ENCODE data around the gene POLN.
A peak's percentile ranks its signal among the peaks of the same experiment; 100 is the strongest.

POLN gene

GRCh38 chr4:2058264-2059045 lies 183.5 kb downstream of the POLN start:
- no peak for DNase-seq (ENCODE audit: low spot score)

DNA sequence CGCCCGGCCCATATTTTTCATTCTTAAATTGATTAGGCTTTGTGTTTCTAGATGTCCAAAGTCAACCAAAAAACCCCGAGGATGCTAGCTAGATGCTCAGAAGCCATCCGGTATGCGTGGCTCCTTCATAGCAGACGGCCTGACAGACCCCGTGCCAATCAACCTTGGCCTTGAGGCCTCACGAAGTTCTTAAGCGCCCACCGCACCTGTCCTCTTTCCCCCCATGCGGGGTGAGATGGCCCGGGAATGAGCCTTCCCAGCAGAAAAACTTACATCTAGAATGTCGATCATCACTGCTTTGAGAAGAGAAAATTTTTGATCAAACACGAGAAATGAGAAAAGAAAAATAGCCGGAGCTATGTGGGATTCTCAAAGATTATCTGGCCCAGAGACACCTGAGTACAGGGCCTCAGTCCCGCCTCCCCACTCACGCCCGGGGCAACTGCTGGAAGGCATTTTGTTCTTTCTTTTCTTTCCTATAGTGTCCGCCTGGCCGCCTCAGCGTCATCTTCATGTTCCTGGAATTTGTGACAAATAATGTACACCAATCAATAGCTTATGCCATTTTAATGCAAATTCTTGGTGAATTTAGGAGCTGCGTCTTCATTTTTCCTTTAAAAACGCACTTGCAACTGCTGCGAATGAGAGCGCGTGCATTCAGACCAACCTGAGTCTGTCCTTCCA lies 184.4 kb downstream of the POLN start:
- no peak for DNase-seq (ENCODE audit: low spot score)

- no peak for DNase-seq (ENCODE audit: low spot score)
Observed at GRCh38 chr4:2054217-2054616, 187.7 kb downstream of the POLN start.

DNA sequence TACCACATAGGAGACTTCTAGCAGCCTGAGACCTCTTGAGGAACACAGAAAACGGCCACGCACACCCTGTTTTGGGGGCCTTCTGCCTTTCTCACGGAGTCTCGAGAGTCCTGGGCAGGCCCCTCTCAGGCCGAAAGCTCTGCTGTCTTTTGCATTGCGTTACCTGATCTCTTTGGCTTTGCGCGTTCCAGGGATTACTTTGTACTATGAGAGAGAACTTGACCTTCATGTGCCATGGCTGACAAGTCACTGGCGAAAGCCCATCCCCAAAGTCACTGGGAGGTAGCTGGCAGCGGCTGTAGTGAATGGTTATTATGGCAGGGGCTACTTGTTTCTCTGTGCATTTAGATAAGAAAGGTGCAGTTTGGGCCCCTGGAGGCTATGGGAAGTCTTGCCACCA lies 190.8 kb downstream of the POLN start:
- DNase-seq (ENCODE audit: low spot score): no peak

DNA sequence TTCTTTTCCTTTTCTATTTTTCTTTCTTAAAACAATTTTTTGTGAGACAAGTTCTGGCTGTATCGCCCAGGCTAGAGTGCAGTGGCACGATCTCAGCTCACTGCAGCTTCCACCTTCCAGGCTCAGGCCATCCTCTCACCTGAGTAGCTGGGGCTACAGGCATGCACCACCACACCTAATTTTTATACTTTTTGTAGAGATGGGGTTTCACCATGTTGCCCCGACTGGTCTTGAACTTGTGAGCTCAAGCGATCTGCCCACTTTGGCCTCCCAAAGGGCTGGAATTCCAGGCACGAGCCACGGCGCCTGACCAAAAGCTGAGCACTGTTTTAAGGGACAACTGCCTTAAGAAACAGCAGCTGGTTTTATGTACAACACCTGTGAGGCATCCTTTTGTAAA lies 192.1 kb downstream of the POLN start:
- DNase-seq (ENCODE audit: low spot score): no peak

GRCh38 chr4:2049381-2049780 lies 192.5 kb downstream of the POLN start:
- DNase-seq (ENCODE audit: low spot score): no peak

- peak; percentile 39 for DNase-seq (ENCODE audit: low spot score)
Observed at GRCh38 chr4:2048831-2049230, 193.1 kb downstream of the POLN start.

GRCh38 chr4:2047781-2048581 lies 193.9 kb downstream of the POLN start:
- no peak for DNase-seq (ENCODE audit: low spot score)

DNA sequence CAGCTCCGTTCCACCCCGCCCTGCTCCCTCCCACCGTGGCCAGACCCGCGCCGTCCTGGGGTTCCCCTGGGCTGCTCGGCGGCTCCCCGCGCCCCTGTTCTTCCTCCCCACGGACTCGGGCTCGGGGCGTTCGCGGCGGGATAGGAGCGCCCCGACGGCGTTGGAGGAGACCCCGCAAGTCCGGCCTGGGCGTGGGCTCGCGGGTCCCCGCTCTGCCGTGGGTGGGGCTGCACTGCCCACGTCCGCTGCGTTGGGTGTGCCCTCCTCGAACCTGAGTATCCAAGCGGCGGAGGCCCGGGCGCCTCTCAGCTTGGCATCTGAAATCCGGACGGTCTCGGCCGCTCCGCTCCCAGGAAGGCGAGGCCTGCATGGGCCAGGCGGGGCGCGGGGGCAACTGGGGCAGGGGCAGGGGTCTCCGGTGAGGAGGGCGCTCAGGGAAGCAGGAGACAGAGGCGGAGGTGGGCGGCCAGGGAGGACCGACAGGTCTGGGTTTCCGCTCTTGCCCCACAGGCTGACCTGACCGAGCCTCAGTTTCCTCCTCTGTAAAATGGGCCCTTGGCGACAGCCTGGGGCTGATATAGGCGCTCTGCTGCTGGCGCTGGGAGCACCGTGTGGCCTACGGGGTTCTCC lies 194.8 kb downstream of the POLN start:
- DNase-seq (ENCODE audit: low spot score): no peak

- DNase-seq (ENCODE audit: low spot score): no peak
Observed at GRCh38 chr4:2046031-2046961, 195.6 kb downstream of the POLN start.

GRCh38 chr4:2045518-2045951 lies 196.4 kb downstream of the POLN start:
- DNase-seq (ENCODE audit: low spot score): peak; percentile 55

GRCh38 chr4:2044542-2045517 lies 197.1 kb downstream of the POLN start:
- DNase-seq (ENCODE audit: low spot score): no peak

DNA sequence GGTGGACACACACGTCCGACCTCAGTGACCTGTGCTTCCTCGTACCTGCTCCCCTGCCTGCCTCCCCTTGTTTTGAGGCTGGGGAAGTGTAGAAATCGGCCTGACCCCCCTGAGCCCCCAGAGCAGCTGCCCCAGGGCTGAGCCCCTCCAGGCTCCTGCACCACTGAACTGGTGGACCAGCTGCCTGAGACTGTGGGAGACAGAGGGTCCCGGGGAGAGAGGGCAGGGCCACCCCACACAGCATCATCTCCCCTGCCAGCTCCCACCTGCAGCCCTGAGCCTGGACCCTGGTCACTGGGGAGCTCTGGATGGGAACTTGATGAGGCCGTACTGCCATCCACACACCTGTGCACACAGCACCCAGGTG lies 197.8 kb downstream of the POLN start:
- DNase-seq (ENCODE audit: low spot score): no peak

- DNase-seq (ENCODE audit: low spot score): no peak
Observed at GRCh38 chr4:2043396-2044118, 198.4 kb downstream of the POLN start.

DNA sequence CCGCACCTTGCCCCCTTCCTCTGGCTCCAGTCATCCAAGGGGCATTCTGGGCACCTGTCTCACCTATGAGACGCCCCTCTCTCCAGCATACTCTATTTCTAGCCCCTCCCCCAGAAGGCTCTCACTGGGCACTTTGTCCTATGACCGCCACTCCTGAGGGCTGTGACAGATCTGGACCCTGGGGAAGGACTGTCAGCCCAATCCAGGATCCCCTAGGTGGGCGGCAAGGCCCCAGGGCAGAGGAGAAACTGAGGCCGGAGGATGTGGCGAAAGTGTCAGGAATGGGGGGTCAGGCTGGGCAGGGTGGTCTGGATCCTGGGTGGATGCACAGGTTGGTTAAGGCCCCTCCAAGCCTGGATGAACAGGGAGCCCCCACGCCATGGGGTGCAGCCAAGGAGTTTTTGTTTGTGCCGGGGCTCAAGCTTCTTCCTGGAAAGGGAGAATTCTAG lies 198.9 kb downstream of the POLN start:
- DNase-seq (ENCODE audit: low spot score): no peak

GRCh38 chr4:2042204-2042946 lies 199.5 kb downstream of the POLN start:
- DNase-seq (ENCODE audit: low spot score): peak; percentile 25

GRCh38 chr4:2041239-2042130 lies 200.4 kb downstream of the POLN start:
- peak; percentile 82 for DNase-seq (ENCODE audit: low spot score)
